KBM-7 (cell line): Measurements from ENCODE around the gene SLK.

Source experiments
- DNase-seq: peaks from one replicate; pipeline ENCODE4 v3.0.0-alpha.2; 2015
- in situ Hi-C: fragments of 300-500 bp; cut with MboI; formaldehyde crosslinking; loops from 2 replicates; pipeline ENCODE4 v1.14.3; 2020; ENCODE audit warnings: low sequenced_read_pairs, low pct_unique_long_range_greater_than_20kb, mixed read lengths

SLK gene

GRCh38 chr10:104076743-104077160 lies 109.8 kb downstream of the SLK start:
- in situ Hi-C loops = no loop called here
- no peak for DNase-seq

- DNase-seq = no peak
- in situ Hi-C loops = no loop called here
Measured at GRCh38 chr10:104077247-104077646, 110.3 kb downstream of the SLK start.

- in situ Hi-C loops = no loop called here
- no peak for DNase-seq
Measured at GRCh38 chr10:104077663-104078151, 110.8 kb downstream of the SLK start.
